LNCaP clone FGC (cell line): ENCODE measurements around the gene CHMP4B.

ENCODE experiments used
- DNase-seq: peaks from one replicate; pipeline ENCODE4 v3.0.0-alpha.2; 2011; ENCODE audit warnings: low read depth
- H3K4me3 ChIP-seq: 2 replicates; pipeline ENCODE4 v1.5.1; 2011; ENCODE audit warnings: mild to moderate bottlenecking, low read depth, low read length, control low read depth
- CTCF ChIP-seq: IDR thresholded peaks from 2 replicates; pipeline ENCODE4 v1.5.1; 2012; ENCODE audit warnings: mild to moderate bottlenecking; ENCODE audit not compliant: control insufficient read depth, insufficient read depth; ENCODE audit errors: extremely low read depth

Gene CHMP4B

GRCh38 chr20:33842346-33842745 is 31.2 kb downstream of the CHMP4B start:
- no peak overlapping the region for H3K4me3 ChIP-seq
- TF ChIP-seq CTCF: no peak
- DNase-seq: no peak

GRCh38 chr20:33843050-33843449 is 31.9 kb downstream of the CHMP4B start:
- DNase-seq: no peak
- no peak overlapping the region for H3K4me3 ChIP-seq
- no peak for TF ChIP-seq CTCF

DNA sequence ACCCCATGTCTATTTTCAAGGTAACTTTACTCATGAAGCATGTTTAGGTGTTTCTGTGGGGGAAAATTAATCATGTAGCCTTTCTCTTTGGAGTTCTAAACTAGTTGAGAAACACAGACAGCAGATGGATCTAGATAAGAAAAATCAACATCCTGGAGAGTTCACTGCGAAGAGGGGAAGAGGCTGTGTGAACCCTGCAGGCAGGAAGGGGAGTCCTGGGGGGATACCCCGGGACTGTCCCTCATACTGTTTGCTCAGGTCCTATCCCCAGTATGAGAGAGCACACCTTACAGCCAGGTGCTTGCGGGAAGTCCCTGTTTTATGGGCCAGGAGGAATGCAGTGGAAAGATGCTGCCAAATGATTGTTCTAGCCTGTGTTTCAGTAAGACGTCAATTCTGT is 32.7 kb downstream of the CHMP4B start:
- H3K4me3 ChIP-seq: no peak overlapping the region
- peak; percentile 58 for DNase-seq
- TF ChIP-seq CTCF: no peak

- no peak for TF ChIP-seq CTCF
- no peak for DNase-seq
- H3K4me3 ChIP-seq: no peak overlapping the region
These were observed 35.3 kb downstream of the CHMP4B start for GRCh38 chr20:33846291-33846935.

DNA sequence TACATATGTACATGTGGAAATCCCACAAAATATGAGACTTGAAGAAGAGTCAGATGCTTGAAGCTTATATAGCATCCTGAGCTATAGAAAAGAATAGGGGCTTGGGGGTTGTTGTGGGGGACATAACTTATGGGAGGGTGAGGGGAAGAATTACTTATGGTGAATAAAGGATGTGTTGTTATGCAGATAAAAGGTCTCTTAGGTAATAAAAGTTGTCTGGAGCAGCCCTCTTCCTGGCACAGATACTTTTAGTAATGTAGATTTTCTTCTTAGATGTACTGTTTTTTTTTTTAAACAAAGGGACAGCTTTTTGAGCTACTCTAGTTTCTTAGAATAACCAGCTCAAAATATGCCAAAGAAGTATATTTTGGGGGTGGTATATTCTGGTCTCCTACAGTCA is 35.9 kb downstream of the CHMP4B start:
- no peak for DNase-seq
- no peak for TF ChIP-seq CTCF
- H3K4me3 ChIP-seq: no peak overlapping the region

DNA sequence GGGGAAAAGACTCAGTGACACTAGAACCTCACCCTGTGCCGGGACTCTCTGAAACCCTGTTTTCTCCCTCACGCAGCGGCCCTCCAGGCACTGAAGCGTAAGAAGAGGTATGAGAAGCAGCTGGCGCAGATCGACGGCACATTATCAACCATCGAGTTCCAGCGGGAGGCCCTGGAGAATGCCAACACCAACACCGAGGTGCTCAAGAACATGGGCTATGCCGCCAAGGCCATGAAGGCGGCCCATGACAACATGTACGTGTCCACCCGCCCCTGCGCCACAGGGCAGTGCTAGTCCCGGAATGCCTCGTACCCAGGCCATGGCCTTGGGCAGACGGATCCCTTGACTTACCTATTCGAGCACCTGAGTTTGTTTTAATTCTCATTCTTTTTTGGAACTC is 37.2 kb downstream of the CHMP4B start:
- no peak for TF ChIP-seq CTCF
- no peak overlapping the region for H3K4me3 ChIP-seq
- DNase-seq: no peak

DNA sequence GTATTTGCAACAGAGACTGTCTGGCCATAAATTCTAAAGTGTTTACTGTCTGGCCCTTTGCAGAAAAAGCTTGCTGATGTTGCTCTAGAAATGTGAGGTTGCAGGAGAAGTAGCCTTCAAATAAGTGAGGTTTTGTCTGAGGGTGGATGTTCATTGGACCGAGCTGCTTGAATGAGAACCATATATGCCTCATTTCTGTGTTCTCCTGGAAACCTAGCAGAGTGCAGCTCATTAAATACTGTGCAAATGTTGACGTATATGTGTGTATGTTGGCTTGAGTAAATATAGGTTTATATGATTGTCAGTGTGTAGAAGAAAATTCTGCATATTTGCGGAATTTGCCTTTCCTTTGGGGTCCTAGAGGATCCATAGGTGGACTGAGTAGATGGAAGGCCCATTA is 39.0 kb downstream of the CHMP4B start:
- peak; percentile 78 for DNase-seq
- no peak overlapping the region for H3K4me3 ChIP-seq
- no peak for TF ChIP-seq CTCF
